ENCODE results near the gene PCDHGB6.
"Not testable (repeated sequence)": the region's sequence is repeated elsewhere in the genome, so short reads cannot be mapped to it uniquely, and the experiment has no call there.

Gene PCDHGB6

DNA sequence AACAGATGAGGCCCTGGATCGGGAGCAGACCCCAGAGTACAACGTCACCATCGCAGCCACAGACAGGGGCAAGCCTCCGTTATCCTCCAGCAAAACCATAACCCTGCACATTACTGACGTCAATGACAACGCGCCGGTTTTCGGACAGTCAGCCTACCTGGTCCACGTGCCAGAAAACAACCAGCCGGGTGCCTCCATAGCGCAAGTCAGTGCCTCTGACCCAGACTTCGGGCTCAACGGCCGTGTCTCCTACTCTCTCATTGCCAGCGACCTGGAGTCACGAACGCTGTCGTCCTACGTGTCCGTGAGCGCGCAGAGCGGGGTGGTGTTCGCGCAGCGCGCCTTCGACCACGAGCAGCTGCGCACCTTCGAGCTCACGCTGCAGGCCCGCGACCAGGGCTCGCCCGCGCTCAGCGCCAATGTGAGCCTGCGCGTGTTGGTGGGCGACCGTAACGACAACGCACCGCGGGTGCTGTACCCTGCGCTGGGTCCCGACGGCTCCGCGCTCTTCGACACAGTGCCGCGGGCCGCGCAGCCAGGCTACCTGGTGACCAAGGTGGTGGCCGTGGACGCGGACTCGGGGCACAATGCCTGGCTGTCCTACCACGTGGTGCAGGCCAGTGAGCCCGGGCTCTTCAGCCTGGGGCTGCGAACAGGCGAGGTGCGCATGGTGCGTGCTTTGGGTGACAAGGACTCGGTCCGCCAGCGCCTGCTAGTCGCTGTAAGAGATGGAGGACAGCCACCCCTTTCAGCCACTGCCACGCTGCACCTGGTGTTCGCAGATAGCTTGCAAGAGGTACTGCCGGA lies 11.5 kb downstream of the PCDHGB6 start:
- no peak for DNase-seq

DNA sequence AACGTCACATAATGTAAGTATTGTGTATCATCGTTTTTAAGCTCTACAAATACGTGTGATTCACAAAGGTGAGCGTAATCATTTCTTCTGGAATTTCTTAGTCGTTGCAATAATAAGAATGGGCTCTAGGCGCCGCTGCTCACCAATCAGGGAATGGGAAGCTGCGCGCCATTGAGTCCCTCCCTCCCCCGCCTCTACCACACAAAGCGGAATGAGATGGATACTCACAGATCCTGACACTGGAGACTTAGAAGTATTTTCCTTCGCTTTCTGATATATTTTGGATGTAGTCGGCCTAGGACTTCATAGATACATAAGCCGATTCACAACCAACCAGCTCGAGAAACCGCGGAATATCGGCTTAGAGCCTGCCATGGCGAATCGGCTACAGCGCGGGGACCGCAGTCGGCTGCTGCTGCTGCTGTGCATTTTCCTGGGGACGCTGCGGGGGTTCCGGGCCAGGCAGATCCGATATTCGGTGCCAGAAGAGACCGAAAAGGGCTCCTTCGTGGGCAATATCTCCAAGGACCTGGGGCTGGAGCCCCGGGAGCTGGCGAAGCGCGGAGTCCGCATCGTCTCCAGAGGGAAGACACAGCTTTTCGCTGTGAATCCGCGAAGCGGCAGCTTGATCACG lies 13.2 kb downstream of the PCDHGB6 start, which contains the start of gene PCDHGA11:
Gene PCDHGA11 (plus strand): TSS at position 197 of the 634 bp plus-strand sequence. CDS start 177 bp downstream, at position 374.
- DNase-seq, result no peak

DNA sequence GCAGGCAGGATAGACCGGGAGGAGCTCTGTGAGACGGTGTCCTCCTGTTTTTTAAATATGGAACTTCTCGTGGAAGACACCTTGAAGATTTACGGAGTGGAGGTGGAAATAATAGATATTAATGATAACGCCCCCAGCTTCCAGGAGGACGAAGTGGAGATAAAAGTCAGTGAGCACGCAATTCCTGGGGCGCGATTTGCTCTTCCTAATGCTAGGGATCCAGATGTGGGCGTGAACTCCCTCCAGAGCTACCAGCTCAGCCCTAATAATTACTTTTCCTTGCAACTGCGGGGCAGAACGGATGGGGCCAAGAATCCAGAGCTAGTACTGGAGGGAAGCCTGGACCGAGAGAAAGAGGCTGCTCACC lies 13.7 kb downstream of the PCDHGB6 start:
- DNase-seq, result no peak

DNA sequence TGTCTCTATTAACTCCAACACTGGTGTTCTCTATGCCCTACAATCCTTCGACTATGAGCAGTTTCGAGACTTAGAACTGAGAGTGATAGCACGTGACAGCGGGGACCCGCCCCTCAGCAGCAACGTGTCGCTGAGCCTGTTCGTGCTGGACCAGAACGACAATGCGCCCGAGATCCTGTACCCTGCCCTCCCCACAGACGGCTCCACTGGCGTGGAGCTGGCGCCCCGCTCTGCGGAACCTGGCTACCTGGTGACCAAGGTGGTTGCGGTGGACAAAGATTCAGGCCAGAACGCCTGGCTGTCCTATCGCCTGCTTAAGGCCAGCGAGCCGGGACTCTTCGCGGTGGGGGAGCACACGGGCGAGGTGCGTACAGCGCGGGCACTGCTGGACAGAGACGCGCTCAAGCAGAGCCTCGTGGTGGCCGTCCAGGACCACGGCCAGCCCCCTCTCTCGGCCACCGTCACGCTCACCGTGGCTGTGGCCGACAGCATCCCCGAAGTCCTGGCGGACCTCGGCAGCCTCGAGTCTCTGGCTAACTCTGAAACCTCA lies 15.0 kb downstream of the PCDHGB6 start:
- DNase-seq, result no peak

DNA sequence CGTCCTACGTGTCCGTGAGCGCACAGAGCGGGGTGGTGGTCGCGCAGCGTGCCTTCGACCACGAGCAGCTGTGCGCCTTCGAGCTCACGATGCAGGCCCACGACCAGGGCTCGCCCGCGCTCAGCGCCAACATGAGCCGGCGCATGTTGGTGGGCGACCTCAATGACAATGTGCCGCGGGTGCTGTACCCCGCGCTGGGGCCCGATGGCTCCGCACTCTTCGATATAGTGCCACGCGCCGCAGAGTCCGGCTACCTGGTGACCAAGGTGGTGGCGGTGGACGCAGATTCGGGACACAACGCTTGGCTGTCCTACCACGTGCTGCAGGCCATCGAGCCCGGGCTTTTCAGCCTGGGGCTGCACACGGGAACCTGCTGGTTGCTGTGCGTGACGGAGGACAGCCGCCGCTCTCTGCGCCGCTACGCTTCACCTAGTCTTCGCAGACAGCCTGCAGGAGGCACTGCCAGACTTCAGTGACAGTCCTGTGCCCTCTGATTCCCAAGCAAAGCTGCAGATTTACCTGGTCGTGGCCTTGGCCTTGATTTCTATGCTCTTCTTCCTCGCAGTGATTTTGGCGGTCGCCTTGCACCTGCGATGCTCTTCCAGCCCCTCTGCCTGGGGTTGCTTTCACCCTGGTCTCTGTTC lies 20.1 kb downstream of the PCDHGB6 start:
- no peak for DNase-seq

DNA sequence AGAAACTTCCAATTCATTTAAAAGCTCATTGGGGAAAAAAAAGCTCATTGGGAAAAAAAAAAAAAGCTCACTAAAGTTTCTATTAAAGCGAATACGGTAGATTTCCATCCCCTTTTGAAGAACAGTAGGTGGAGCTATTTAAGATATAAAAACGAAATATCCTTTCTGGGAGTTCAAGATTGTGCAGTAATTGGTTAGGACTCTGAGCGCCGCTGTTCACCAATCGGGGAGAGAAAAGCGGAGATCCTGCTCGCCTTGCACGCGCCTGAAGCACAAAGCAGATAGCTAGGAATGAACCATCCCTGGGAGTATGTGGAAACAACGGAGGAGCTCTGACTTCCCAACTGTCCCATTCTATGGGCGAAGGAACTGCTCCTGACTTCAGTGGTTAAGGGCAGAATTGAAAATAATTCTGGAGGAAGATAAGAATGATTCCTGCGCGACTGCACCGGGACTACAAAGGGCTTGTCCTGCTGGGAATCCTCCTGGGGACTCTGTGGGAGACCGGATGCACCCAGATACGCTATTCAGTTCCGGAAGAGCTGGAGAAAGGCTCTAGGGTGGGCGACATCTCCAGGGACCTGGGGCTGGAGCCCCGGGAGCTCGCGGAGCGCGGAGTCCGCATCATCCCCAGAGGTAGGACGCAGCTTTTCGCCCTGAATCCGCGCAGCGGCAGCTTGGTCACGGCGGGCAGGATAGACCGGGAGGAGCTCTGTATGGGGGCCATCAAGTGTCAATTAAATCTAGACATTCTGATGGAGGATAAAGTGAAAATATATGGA lies 22.7 kb downstream of the PCDHGB6 start, which contains the start of gene PCDHGA12:
Gene PCDHGA12 (plus strand): TSS at position 176 of the 782 bp plus-strand sequence. CDS start 253 bp downstream, at position 429.
- no peak for DNase-seq

DNA sequence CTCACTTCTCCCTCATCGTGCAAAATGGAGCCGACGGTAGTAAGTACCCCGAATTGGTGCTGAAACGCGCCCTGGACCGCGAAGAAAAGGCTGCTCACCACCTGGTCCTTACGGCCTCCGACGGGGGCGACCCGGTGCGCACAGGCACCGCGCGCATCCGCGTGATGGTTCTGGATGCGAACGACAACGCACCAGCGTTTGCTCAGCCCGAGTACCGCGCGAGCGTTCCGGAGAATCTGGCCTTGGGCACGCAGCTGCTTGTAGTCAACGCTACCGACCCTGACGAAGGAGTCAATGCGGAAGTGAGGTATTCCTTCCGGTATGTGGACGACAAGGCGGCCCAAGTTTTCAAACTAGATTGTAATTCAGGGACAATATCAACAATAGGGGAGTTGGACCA lies 23.5 kb downstream of the PCDHGB6 start:
- no peak for DNase-seq

DNA sequence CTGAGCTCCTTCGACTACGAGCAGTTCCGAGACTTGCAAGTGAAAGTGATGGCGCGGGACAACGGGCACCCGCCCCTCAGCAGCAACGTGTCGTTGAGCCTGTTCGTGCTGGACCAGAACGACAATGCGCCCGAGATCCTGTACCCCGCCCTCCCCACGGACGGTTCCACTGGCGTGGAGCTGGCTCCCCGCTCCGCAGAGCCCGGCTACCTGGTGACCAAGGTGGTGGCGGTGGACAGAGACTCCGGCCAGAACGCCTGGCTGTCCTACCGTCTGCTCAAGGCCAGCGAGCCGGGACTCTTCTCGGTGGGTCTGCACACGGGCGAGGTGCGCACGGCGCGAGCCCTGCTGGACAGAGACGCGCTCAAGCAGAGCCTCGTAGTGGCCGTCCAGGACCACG lies 24.5 kb downstream of the PCDHGB6 start:
- not testable (repeated sequence) for DNase-seq

DNA sequence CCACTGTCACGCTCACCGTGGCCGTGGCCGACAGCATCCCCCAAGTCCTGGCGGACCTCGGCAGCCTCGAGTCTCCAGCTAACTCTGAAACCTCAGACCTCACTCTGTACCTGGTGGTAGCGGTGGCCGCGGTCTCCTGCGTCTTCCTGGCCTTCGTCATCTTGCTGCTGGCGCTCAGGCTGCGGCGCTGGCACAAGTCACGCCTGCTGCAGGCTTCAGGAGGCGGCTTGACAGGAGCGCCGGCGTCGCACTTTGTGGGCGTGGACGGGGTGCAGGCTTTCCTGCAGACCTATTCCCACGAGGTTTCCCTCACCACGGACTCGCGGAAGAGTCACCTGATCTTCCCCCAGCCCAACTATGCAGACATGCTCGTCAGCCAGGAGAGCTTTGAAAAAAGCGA lies 24.9 kb downstream of the PCDHGB6 start:
- not testable (repeated sequence) for DNase-seq

DNA sequence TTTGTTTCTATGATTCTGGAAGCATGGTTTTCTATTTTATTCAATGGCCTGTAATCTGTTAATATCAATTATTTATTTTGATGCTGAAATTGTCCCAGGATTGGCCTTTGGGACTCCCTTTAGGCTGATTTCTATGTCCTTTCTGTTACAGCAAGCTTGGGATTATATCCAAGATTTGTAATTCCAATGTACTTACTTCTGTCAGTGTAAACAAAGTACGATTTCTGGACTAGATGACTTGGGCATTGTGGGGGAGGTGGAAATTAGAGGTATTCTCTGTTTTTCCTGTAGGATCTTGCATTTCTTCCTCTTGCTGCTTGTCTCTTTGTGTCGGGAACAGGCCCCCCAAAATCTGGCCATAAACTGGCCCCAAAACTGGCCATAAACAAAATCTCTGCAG lies 26.2 kb downstream of the PCDHGB6 start:
- no peak for DNase-seq

DNA sequence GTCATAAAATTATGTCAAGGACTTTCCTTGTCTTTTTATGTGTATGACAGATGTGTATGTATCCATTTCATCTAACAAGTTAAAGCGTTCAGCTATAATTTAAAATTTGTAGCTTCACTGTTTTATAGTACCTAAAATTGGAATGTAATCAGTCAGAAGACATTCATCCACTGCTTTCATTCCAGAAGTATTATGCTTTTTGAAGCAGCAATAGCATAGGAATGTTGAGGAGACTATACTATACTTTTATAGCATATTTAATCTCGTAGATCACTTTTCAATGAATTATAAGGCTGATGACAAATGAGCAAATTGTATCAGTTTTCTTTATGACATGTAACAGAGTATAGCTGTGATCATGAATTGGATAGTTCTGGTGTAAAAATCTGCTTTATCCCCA lies 29.4 kb downstream of the PCDHGB6 start:
- DNase-seq, result no peak

DNA sequence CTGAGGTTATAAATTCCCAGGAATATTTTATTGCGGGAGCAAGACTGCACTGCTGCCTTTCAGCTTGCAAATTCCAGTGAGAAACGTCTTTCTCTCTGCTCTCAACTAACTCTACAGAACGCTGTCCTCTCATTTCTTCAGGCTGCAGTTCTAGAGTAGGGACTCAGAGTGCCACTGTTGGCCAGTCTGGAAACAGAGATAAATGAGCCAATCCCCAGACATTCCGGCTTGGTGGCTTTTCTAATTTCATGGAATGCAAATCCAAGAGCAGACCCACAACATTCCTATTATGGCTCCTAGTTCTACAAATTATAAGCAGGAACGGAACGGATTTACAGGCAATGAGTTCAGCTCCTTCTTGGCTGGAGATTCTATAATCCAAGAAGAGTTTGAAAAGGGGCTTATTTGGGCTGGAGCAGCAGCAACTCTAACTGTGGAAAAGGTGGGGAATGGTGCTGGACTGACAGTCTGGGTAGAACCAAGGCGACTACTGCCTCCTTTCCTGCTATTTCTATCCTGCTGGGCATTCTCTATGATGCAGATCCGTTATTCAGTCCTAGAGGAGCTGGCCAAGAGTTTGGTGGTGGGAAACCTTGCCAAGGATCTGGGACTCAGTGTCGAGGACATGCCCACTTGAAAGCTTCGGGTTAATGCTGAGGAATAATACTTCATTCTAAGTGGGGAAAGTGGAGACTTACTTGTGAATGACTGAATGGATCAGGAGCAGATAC lies 31.8 kb downstream of the PCDHGB6 start:
- no peak for DNase-seq

DNA sequence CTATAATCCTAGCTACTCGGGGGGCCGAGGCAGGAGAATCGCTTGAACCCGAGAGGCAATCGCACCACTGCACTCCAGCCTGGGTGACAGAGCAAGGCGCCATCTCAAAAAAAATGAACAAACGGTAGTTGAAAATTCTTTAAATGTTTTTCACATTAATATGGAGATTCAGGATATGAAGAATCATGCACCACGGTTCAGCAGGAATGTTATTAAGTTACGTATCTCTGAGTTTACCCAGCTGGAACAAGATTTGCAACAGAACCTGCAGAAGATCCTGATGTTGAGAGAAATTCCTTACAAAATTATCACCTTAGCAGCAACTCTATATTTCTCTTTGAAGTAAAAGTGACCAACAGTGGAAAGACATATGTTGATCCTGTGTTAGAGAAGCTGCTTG lies 32.5 kb downstream of the PCDHGB6 start:
- DNase-seq, result no peak

DNA sequence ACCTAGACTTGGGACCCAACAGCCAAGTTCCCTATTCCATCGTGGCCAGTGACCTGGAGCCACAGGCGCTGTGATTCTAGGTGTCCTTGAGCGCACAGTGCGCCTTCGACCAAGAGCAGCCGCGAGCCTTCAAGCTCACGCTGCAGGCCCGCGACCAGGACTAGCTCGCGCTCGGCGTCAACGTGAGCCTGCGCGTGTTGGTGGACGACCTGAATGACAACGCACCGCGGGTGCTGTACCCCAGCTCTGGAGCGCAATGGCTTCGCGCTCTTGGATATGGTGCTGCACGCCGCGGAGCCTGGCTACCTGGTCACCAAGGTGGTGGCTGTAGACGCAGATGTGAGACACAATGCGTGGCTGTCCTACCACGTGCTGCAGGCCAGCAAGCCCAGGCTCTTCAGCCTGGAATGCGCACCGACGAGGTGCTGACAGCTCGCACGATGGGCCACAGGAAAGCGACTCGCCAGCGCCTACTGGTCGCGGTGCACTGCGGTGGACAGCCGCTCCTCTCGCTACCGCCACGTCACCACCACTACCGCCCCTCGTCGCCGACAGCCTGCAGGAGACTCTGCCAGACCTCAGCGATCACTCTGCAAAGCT lies 33.9 kb downstream of the PCDHGB6 start:
- DNase-seq, result no peak

All from activated naive CD4-positive, alpha-beta T cell (primary cell).